OCI-LY7 (cell line): ENCODE measurements around the gene RCOR1.

Experiments used
- CTCF ChIP-seq: fragments of 200-600 bp; sonication (generic); conservative IDR thresholded peaks from 2 replicates; pipeline ENCODE4 v1.5.1; 2014; ENCODE audit warnings: mild to moderate bottlenecking, antibody characterized with exemption, low read length, moderate library complexity, mixed read lengths
- EZH2phosphoT487 ChIP-seq: fragments of 200-600 bp; sonication (generic); IDR thresholded peaks from 2 replicates; pipeline ENCODE4 v1.6.1; 2018; ENCODE audit warnings: low read depth, borderline replicate concordance, mild to moderate bottlenecking, mixed run types, antibody characterized with exemption, low read length, moderate library complexity, mixed read lengths

- TF ChIP-seq CTCF (peak; percentile 26; the same call in 1 of the 2 replicates), EZH2phosphoT487 (no peak)
Measured at GRCh38 chr14:102580550-102581110, 11.8 kb upstream of the RCOR1 start.
